Pancreas (tissue), 10 donors: ENCODE measurements around the gene ANKRD53. TPM values are rescaled to one million over a fixed set of nuclear protein-coding genes. Genes with fewer than 3 reads are reported as not detected.

Source experiments
- ATAC-seq, 4 donors: fragments of 200-7000 bp; cut with Tn5 transposase; one replicate each; pipeline versions ENCODE4 v1.8.0 to v1.9.1; 2020; ENCODE audit warnings: mild to moderate bottlenecking in 4 of 4, moderate library complexity in 4 of 4
- DNase-seq, 6 donors: peaks; one replicate each; pipeline ENCODE4 v3.0.0-alpha.2; 2020
- FAIRE-seq: peaks from 2 replicates; lab custom pipeline; 2012; peaks lifted over from hg19 to GRCh38; lab: Jason Lieb, UNC
- H3K27ac ChIP-seq, 4 donors: fragments of 200-600 bp; sonication (generic); 1 replicate in 3 of 4; 2 replicates in 1 of 4; pipeline versions ENCODE4 v1.5.0 to v1.8.0; 2020
- H3K27me3 ChIP-seq, 4 donors: fragments of 200-600 bp; one replicate each; pipeline ENCODE4 v1.8.0; 2021
- H3K36me3 ChIP-seq, 3 donors: fragments of 200-600 bp; sonication (generic) in 1 of 3; one replicate each; pipeline versions ENCODE4 v1.5.0 to v1.8.0; 2020 to 2021
- H3K4me1 ChIP-seq, 3 donors: fragments of 200-600 bp; one replicate each; pipeline ENCODE4 v1.8.0; 2021
- H3K4me3 ChIP-seq, 4 donors: fragments of 200-600 bp; sonication (generic) in 2 of 4; one replicate each; pipeline versions ENCODE4 v1.5.0 to v1.8.0; 2020 to 2021
- H3K9me3 ChIP-seq, 4 donors: fragments of 200-600 bp; one replicate each; pipeline ENCODE4 v1.8.0; 2021
- WGBS, 2 donors: extraction: QIAGEN DNeasy Blood & Tissue Kit; methylation state at CpG; one replicate each; pipeline ENCODE4 v1.1.7; 2013; 5-methylcytosine and 5-hydroxymethylcytosine counted together
- intact Hi-C, 3 donors: fragments of 100-400 bp; cut with DNase I; formaldehyde crosslinking; loops; one replicate each; pipeline versions ENCODE4 v1.11.1 to v1.14.2; 2022
- polyA plus RNA-seq, 2 donors: library from polyadenylated mRNA; stranded (reverse); fragments of 200-250 nt; gene quantifications; one replicate each; pipeline ENCODE4 v1.2.3, GENCODE V29; 2013
- total RNA-seq, 6 donors: library from RNA; stranded (reverse); fragmentation: NEBNext Ultra II Directional in 4 of 6; extraction: Animal tissue kit (Norgen Biotek cat#: 25700) in 4 of 6; gene quantifications; one replicate each; pipeline versions ENCODE4 v1.2.1 to v1.2.4, GENCODE V29; 2021 to 2023
- TF ChIP-seq, protein P1 (sequence below), 4 donors: fragments of 200-600 bp; sonication (generic) in 3 of 4; IDR thresholded peaks; one replicate each; pipeline versions ENCODE4 v1.5.0 to v1.8.0; 2021; ENCODE audit warnings: antibody characterized with exemption in 4 of 4
- donor health status: healthy with polysubstance abuse.
- donor health status: DM: no; HTN: no; CAD: no; lungs with moderate emphysema.
- donor health status: DM: no; HTN: no; CAD: no.
- donor health status: control.
- donor health status: control.
- donor health status: Bipolar disorder and iron deficiency.
- donor health status: DM: yes; HTN: yes; CAD: no.
- donor health status: DM: no; HTN: no; CAD: no.
- donor health status: DM: no; HTN: no; CAD: no.
- donor health status: DM: yes; HTN: yes; CAD: no.

The ANKRD53 gene
- total and polyA plus RNA-seq, 8 donors, result 3.5 to 10.2 (median 6.8) TPM

DNA sequence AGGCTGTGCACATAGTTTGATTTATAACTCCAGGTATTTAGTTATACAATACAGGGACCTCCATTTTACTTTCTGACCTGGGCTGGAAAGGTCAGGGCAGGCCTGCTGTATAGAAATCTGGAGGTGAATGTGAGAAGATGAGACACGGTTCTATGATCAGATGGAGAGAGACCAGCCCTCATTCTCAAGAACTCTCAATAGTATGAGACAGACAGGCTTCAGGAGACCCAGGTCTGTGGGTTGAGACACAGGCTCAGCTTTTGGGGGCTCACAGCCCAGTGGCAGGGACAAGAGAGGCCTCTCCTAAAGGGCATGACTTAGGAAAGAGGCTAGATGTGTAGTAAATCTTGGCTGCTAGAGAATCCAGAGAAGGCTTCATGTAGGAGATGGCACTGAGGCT, 43.4 kb upstream of the ANKRD53 start:
- Histone ChIP-seq H3K9me3 (no peaks in the 10 kb centered on the region), H3K4me1 (no peaks in the 10 kb centered on the region), H3K4me3 (no peak overlapping the region), H3K27ac (no peak overlapping the region), H3K36me3 (no peaks in the 10 kb centered on the region), H3K27me3 (no peaks in the 10 kb centered on the region)
- 83 to 94% methylated on average over 1 of the region's 1 CpG for WGBS, 2 donors
- intact Hi-C loops, result loop anchor here in 1 of 3 donors (10.0 kb wide), 1 partner anchor 150 kb away; no protein-coding TSS in a partner anchor
- TF ChIP-seq, protein P1, sequence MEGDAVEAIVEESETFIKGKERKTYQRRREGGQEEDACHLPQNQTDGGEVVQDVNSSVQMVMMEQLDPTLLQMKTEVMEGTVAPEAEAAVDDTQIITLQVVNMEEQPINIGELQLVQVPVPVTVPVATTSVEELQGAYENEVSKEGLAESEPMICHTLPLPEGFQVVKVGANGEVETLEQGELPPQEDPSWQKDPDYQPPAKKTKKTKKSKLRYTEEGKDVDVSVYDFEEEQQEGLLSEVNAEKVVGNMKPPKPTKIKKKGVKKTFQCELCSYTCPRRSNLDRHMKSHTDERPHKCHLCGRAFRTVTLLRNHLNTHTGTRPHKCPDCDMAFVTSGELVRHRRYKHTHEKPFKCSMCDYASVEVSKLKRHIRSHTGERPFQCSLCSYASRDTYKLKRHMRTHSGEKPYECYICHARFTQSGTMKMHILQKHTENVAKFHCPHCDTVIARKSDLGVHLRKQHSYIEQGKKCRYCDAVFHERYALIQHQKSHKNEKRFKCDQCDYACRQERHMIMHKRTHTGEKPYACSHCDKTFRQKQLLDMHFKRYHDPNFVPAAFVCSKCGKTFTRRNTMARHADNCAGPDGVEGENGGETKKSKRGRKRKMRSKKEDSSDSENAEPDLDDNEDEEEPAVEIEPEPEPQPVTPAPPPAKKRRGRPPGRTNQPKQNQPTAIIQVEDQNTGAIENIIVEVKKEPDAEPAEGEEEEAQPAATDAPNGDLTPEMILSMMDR (IDR thresholded peaks at IDR 0.05), result no peak
- DNase-seq, result peak in 1 of 6 donors; percentile 25
- ATAC-seq, result no peak
- no peak for FAIRE-seq

DNA sequence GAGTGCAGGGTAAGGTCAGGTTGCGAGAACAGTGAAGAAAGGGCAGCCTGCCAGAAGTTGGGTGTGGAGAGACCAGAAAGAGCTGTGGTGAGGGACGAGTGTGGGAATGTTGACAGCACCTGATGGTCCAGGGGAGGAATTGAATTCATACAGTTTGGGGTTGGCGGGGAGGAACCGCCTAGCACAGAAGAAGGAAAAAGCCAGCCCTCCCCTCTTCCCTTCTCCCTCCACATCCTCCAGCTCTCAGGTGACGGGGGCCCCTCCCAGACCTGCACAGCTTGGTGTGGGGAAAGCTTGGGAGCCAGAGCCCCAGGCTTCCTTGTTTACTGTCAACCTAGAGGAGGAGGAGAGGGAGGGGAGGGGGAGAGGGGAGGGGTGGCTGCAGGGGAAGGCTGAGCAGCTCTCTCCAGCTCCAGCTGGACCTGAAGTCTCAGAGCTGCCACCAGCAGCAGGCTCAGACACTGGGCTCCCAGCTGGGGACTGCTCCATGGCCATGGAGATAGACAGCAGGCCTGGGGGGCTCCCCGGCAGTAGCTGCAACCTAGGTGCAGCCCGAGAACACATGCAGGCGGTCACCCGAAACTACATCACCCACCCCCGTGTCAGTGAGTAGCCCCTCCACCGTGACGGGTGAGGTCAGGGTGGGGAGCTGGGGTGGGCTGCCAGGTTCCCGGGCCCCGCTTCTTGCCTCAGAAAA, 42.8 kb upstream of the ANKRD53 start, which contains the start of gene ATP6V1B1:
Gene ATP6V1B1, plus strand, starts transcription at position 433 of the 697 bp plus-strand sequence. Its CDS starts 55 bp downstream, at position 488.
- no peak within 1 kb of the TSS for H3K4me3 ChIP-seq
- FAIRE-seq (no peak), ATAC-seq (peak in 3 of 4 donors; percentile 64 to 82 (median 74)), DNase-seq (peak in 3 of 6 donors; percentile 11 to 43 (median 24))
- H3K27me3 ChIP-seq, result no peaks in the 10 kb centered on the region
- no peaks in the 10 kb centered on the region for H3K9me3 ChIP-seq
- 52 to 64% methylated on average over 14 of the region's 14 CpGs for WGBS, 2 donors
- H3K4me1 ChIP-seq, result no peaks in the 10 kb centered on the region
- no peaks in the 10 kb centered on the region for H3K36me3 ChIP-seq
- H3K27ac ChIP-seq, result no peak within 1 kb of the TSS
- TF ChIP-seq, protein P1 (IDR thresholded peaks at IDR 0.05), result no peak
- intact Hi-C loops, result loop anchor here in 1 of 3 donors (10.0 kb wide), 1 partner anchor 151 kb away; no protein-coding TSS in a partner anchor

DNA sequence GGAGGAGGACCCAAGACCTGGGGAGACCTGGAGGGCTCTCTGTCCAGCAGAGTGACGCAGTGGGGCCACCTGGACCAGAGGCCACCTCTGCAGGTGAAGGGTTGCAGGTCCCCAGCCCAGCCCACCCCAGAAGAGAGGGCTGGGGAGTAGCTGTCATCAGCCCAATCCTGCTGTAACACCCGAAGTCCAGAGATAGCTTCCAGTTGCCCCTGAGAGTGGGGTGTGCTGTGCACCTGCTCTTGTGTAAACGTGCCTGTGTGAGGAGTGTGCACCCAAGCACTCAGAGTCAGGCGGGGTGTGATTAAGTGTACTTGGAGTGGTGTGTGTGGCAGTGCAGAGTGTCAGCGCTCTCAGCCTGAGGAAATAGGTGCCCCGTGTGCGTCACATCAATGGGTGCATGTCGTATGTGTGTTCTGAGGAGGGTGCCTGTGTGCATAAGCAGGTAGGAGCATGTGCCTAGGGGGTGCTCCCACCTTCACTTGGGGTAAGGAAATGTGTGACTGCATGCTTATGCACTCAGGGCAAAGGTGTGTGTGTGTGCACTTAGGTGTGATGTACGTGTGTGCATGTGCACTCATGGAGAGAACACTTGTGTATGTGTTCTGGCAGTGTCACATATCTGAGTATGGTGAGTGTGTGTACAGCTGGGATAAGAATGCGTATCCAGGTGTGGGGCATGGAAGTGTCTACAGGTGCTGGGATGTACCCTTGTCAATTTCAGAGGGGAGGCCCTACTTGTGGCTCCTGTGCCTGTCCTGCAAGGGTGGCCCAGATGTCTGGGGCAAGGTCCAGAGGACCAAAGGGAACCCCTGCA, 42.1 kb upstream of the ANKRD53 start:
- intact Hi-C loops, result loop anchor here in 1 of 3 donors (10.0 kb wide), 1 partner anchor 152 kb away; no protein-coding TSS in a partner anchor
- TF ChIP-seq, protein P1 (IDR thresholded peaks at IDR 0.05), result no peak
- H3K27me3 ChIP-seq, result no peaks in the 10 kb centered on the region
- DNase-seq (peak in 2 of 6 donors; percentile 6 to 24), FAIRE-seq (no peak), ATAC-seq (peak in 1 of 4 donors; percentile 25)
- no peak overlapping the region for H3K27ac ChIP-seq
- H3K9me3 ChIP-seq, result no peaks in the 10 kb centered on the region
- H3K4me1 ChIP-seq, result no peaks in the 10 kb centered on the region
- H3K4me3 ChIP-seq, result no peak overlapping the region
- H3K36me3 ChIP-seq, result no peaks in the 10 kb centered on the region
- WGBS, 2 donors, result 76 to 82% methylated on average over 10 of the region's 10 CpGs

DNA sequence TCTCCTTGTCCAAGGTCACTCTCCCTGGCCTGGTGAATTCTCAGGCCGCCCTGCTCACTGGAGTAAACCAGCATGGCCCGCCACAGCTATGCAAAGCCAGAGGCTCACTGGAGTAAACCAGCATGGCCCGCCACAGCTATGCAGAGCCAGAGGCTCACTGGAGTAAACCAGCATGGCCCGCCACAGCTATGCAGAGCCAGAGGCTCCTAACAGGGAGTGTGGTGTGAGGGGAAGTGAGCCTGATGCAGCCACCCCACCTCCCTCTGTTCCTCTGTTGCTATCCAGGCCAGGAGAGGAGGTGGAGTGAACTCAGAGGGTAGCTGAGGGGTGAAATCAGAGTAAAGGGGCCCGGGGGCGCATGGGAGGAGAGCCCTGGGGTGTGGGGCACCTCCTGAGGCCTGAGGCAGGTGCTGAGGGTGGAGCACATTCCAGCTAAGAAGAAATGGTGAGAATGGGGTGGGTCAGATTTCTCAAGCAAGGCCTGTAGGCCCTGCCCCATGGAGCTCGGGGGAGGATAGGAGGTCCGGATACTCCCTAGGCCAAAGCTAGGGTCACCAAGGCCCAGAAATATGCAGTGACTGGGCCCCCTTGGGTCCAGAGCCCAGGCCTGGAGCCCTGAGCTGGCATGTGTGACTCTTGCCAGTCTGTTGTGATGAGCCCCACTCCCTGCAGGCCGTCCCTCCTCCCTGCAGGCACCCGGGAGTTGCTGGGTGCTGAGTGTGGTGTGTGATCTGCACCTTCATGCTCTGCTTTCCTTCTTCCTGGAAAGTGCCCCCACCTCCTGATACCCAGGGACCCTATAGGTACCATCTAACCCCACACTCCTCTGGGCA, 41.2 kb upstream of the ANKRD53 start:
- H3K36me3 ChIP-seq, result no peaks in the 10 kb centered on the region
- no peaks in the 10 kb centered on the region for H3K27me3 ChIP-seq
- no peak for FAIRE-seq
- TF ChIP-seq, protein P1 (IDR thresholded peaks at IDR 0.05), result no peak
- H3K4me1 ChIP-seq, result no peaks in the 10 kb centered on the region
- H3K4me3 ChIP-seq, result no peak overlapping the region
- intact Hi-C loops, result loop anchor here in 1 of 3 donors (10.0 kb wide), 1 partner anchor 152 kb away; no protein-coding TSS in a partner anchor
- no peak for ATAC-seq
- 71 to 91% methylated on average over 10 of the region's 10 CpGs for WGBS, 2 donors
- peak in 1 of 6 donors; percentile 31 for DNase-seq
- no peak overlapping the region for H3K27ac ChIP-seq
- no peaks in the 10 kb centered on the region for H3K9me3 ChIP-seq
